Mucosa of gallbladder (tissue), 1 donor: Measurements from ENCODE around the gene SMYD2. TPM values are rescaled to one million over a fixed set of nuclear protein-coding genes. Genes with fewer than 3 reads are reported as not detected.
"Not testable (repeated sequence)": the region's sequence is repeated elsewhere in the genome, so short reads cannot be mapped to it uniquely, and the experiment has no call there.

Experiments
- DNase-seq: peaks from one replicate; pipeline ENCODE4 v3.0.0-alpha.2; 2020; ENCODE audit warnings: low spot score
- total RNA-seq: library from RNA; stranded (reverse); gene quantifications from one replicate; pipeline ENCODE4 v1.2.1, GENCODE V29; 2021
- donor health status: DM: no; HTN: no; CAD: no.

Gene SMYD2
- total RNA-seq, 1 donor from 2014 or later = 21.6 TPM

DNA sequence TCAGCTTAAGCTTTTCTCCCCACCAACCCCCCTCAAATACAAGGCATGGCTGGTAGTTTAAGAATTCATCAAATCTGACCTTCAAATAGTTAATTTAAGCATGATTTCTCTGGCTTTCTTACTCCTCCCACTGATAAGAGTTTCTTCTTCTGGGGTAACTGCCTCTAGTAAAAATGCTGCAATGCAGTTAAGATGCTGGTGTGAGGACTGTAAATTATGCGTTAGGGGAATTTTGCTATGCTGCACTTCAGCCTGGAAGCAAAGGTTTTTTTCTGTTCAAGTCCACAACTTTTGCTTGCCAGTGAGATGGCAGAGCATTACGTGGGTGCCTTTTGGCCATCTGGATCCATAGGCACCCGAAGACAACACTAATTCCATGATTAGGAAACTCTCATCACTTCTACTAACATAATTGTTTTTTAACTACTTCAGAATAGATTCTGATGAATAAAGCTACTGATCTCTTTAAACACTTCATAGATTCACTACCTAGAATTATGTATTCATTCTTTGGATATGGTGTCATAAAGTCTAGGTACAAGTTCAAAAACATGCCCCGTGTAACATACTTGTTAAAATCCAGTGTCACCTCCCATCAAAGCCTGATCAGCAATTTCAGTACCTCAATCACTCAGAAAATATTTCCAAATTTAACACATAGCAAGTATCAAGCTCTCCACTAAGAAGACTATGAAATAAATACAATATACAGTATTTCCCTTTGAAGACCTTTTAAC lies 8.8 kb upstream of the SMYD2 start:
- DNase-seq = no peak

DNA sequence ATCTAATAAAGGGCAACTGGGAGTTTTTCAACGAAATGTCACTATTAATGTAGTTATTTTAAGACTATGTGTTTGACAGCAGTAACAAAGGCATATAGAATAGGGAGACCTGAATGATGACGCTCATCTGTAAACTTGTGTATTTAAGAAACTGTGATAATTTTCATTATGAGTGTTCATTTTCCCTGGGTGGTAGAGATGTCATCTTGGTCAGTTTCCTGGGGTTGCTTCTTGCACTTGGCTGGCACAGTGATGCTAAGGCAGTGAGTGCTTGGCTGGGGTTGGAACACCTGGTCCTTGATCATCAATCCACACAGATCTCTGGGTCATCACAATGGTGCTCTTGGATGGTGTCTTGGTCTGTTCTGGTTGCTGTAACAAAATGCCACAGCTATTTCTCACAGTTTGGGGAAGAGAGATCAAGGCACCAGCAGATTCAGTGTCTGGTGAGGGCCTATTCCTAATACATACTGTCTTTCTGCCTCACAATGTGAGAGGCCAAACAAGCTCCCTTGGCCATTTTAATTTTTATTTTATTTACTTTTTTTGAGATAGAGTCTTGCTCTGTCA lies 7.9 kb upstream of the SMYD2 start:
- no peak for DNase-seq

GRCh38 chr1:214275700-214276099 lies 5.3 kb upstream of the SMYD2 start:
- not testable (repeated sequence) for DNase-seq

DNA sequence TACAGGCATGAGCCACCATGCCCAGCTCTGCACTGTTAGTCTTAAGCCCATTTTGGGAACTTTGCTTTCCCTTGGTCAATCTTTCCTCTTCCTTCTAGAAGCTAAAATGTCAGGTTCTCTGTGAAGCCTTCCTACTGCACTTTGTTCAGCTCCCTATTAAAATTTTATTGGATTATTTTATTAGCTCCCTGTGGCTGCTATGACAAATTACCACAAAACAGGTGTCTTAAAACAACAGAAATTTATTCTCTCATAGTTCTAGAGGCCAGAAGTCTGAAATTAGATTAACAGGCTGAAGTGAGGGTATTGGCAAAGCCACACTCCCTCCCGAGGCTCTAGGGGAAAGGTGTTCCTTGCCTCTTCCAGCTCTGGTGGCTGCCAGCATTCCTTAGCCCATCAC lies 4.2 kb upstream of the SMYD2 start:
- no peak for DNase-seq

- no peak for DNase-seq
Measured at GRCh38 chr1:214277704-214278635, 3.0 kb upstream of the SMYD2 start.

GRCh38 chr1:214280386-214281020 lies 456 bp upstream of the SMYD2 start:
- DNase-seq = peak; percentile 15

- DNase-seq = peak; percentile 12
Measured at GRCh38 chr1:214281720-214282629, 1.0 kb downstream of the SMYD2 start.

GRCh38 chr1:214282630-214283242 lies 1.8 kb downstream of the SMYD2 start:
- DNase-seq = no peak

DNA sequence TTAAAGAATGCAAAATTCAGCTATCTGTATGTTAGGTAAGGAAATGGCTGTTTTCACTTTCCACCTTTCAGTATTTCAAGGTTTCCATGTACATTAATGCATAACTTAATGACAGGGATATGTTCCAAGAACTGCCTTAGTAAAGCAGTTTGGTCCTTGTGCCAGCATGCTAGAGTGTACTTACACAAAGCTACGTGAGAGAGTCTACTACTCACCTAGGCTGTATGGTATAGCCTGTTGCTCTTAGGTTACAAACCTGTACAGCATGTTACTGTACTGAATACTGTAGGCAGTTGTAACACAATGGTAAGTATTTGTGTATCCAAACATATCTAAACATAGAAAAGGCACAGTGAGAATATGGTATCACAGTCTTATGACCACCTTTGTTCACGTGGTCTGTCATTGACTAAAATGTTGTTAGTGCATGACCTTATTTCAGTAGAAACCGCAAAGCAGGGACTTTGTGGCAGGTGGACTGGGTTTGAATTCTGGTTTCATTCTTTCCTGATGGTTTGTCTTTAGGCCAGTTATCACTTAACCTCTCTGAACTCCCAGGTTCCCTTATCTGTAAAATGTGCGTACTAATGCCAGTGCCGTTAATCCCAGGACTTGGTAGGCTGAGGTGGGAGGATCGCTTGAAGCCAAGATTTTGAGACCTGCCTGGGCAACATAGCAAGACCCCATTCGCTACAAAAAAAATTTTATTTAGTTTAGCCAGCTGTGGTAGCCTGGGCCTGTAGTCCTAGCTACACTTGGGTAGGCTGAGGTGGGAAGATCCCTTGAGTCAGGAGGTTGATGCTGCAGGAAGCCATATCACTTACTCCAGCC lies 4.9 kb downstream of the SMYD2 start:
- no peak for DNase-seq

- no peak for DNase-seq
Measured at GRCh38 chr1:214287884-214288283, 6.9 kb downstream of the SMYD2 start.

- DNase-seq = no peak
Measured at GRCh38 chr1:214289574-214290272, 8.8 kb downstream of the SMYD2 start.

- DNase-seq = no peak
Measured at GRCh38 chr1:214290424-214291037, 9.6 kb downstream of the SMYD2 start.

- DNase-seq = no peak
Measured at GRCh38 chr1:214292322-214292721, 11.4 kb downstream of the SMYD2 start.

DNA sequence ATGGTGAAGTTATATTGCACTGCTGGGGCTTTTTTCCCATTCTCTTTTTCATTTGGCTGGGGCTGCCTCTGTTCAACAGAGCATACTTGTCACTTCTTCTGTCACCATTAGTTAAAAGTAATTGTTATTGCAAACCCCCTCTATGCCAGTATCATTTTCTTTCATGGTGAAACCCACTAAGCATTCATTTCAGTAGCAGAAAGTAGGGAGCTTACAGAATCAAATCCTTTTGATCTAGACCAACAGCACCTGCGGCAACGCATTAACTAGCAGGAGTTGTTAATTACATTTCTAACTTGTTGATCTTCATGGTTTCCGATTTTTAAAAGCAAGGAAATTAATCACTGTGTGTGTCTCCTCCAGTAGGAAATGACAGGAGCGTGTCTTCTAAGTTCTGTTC lies 15.0 kb downstream of the SMYD2 start:
- no peak for DNase-seq

GRCh38 chr1:214296860-214297745 lies 16.1 kb downstream of the SMYD2 start:
- DNase-seq = no peak

DNA sequence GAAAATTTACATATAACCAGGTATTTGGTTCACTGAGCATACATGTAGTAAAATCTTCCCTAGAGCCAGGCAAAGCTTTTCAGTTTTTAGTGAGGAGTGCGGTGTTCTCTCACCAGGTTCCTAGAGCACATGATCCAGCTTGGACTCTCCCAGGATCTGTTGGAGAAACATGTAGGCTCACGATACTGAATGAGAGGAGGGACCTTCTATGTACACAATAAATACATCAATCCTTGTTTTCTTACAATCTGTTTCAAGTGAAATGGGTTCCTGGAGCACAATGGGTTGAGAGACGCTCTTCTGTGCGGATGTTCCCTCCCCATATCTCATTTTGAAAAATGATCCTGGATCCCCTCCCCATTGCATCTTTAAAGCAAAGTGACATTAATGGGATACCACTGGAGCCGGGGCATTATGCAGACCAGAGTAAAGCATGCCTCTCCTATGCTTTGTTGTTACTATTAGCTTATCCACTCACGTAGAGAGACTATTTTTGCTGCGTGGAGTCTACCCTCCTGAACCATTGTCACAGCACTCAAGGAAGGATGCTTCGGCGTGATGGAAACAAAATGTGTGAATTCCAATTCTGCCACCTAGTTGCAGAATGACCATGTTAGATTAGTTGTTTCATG lies 19.3 kb downstream of the SMYD2 start:
- no peak for DNase-seq

- DNase-seq = no peak
Measured at GRCh38 chr1:214301526-214301925, 20.6 kb downstream of the SMYD2 start.
